NCI-H1048 (cell line): ENCODE results near the gene SSNA1.

Experiments used
- DNase-seq: peaks from one replicate; lab custom pipeline; 2025; lab: John Stamatoyannopoulos, UW

The SSNA1 gene

DNA sequence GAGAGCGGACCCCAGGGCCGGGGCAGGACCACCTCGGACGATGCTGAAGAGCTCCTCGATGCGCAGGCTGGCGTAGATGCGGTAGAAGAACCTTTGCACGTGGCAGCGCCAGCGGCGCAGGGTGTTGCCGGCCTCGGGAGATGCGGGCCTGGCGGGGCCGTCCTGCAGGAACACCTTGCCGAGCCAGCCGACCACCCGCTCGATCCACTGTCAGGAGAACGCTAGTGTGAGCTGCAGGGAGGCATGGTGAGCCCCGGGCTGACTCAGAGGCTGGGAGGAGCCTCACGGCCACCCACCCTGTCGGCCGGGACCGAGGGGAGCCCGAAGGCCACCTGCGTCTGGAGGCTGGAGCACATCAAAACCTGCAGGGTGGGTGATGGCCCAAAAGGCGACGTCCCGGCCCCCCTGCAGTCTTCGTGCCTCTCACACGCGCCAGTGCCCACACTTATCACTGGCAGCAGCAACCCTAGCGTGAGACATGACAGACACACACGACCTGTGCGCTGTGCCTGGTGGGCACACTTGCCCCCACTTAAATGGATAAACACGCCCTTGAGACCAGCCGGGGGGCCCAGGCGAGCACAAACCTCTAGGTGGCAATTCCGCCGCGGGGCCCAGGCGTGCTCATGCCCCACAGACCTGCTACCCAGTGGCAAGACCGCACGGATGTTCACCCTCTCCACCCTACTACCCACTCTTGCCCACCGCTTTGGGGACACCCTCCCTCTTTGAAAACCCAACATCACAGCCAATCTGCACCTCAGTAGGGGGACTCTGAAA, 3.4 kb upstream of the SSNA1 start:
- no peak for DNase-seq

GRCh38 chr9:137185921-137186320, 2.6 kb upstream of the SSNA1 start:
- no peak for DNase-seq

- no peak for DNase-seq
Measured at GRCh38 chr9:137186385-137186784, 2.1 kb upstream of the SSNA1 start.

- DNase-seq = no peak
Measured at GRCh38 chr9:137187386-137187785, 1.1 kb upstream of the SSNA1 start.

DNA sequence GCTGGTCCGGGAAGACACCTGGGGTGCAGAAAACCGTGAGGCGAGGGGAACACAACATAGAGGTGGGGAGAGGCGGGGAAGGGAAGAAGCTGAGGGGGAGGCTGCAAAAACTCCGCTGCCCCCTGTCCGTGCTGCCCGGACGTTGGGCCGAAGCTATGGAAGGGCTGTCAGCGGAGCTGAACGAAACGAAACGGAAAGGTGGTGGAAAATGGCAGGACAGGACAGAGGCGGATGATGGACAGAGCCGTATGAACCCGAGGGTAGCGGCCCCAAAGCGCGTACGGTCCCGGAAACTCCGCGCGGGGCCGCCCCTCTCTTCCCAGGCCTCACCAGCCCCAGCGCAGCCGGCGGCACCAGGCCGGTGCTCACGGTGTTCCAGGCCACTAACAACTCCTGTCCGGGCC, 388 bp upstream of the SSNA1 start:
- DNase-seq = no peak

DNA sequence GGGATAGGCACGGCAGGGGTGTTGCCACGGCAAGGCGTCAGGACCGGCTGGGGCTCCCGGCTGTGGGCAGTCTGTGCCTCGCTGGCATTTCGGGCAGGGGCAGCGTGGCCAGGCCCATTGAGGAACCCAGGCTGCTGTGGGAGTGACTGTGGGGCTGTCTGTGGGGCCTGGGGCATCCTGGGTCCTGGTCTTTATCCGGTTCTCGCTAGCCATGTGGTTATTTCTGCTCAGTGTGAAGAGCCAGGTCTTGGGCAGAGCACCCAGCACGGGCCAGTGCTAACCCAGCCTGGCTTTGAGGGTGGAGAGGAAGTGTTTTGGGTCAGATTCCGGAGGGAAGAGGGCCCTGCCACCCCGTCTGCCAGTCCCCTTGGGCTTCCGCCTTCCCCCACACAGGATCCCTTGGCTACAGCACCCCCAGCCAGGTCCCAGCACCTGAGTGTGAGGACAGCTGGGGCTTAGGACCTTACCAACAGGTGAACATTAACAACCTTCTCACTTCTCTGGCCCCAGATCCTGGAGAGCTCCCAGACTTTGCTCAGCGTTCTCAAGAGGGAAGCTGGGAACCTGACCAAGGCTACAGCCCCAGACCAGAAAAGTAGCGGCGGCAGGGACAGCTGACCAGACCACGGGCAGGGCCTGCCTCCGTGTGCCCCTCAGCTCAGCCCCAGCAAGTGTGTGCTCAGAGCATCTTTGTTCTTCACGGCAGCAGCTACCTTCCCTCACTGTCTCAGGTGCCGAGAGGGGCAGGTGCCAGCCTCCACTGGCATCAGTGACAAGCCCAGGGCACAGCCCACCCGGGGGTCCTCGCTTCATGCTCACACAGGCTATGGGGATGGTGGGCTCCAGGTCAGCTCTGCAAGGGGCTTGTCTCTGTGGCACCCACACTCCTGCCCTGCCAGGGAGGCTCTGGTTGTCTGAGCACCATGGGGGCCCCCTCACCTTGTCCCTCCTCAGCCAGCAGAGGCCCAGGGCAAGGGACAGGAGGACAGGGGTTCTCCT, 1.1 kb downstream of the SSNA1 start:
- DNase-seq = no peak

DNA sequence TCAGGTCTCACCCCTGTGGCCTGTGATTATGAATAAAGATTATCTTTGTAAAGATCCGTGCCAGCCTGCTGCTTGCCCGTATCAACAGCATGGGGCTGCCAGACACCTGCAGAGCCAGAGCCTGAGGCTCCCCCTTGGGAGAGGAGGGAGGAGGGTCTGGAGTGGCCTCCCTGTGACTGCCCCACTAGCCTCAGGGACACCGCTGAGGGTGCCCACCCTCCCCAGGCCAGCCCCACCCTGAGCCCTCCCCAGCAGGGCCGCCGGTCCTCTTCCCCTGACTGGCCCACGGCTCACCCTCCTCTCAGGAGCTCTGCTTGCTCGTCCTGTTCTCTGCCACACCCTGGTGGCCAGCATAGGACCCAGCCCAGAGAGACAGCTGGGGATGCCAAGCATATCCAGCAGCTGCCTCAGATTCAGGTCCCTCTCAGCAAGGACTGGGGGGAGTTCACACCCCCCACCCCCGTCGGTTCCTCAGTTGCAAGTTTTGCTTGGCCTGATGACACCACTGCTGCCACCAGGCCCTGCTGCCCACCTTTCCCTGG, 1.9 kb downstream of the SSNA1 start:
- DNase-seq = no peak

DNA sequence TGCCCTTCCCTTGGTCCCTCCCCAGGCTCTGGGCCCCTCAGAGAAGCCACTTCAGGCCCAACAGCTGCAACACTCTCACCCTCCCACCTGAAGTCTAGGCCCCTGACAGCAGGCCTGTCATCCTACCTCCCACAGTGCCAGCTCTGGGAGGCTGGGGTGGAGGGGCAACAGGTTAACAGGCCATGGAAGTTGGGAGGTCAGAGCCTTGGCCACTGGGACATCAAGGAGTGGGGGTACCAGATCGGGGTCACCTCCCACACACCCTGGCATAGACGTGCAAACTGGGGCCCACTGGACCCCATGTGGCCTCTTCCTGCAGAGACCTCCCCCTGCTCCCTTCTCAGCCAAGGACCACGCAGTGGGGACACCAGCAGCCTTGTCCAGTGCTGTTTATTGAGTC, 2.8 kb downstream of the SSNA1 start:
- no peak for DNase-seq

GRCh38 chr9:137191691-137192447, 3.4 kb downstream of the SSNA1 start:
- DNase-seq = no peak

DNA sequence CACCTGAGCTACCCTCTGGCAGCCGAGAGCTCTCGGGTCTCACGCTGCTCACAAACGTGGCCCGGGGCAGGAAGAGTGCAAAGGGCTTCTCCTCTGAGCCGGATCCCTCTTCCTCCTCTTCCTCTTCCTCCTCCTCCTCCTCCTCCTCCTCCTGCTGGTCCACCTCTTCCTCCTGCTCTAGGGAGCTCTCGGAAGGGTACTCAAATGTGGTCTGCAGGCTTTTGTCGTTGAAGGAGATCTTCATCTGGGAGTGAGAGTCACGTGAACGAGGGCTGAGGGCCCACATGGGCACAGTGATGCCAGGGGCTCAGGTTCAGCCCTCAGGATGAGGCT, 3.9 kb downstream of the SSNA1 start:
- DNase-seq = no peak

GRCh38 chr9:137192859-137193258, 4.4 kb downstream of the SSNA1 start:
- DNase-seq = no peak

- DNase-seq = no peak
Measured at GRCh38 chr9:137193771-137194170, 5.3 kb downstream of the SSNA1 start.

GRCh38 chr9:137194388-137194787, 5.9 kb downstream of the SSNA1 start:
- DNase-seq = no peak

- no peak for DNase-seq
Measured at GRCh38 chr9:137194909-137195308, 6.4 kb downstream of the SSNA1 start.

DNA sequence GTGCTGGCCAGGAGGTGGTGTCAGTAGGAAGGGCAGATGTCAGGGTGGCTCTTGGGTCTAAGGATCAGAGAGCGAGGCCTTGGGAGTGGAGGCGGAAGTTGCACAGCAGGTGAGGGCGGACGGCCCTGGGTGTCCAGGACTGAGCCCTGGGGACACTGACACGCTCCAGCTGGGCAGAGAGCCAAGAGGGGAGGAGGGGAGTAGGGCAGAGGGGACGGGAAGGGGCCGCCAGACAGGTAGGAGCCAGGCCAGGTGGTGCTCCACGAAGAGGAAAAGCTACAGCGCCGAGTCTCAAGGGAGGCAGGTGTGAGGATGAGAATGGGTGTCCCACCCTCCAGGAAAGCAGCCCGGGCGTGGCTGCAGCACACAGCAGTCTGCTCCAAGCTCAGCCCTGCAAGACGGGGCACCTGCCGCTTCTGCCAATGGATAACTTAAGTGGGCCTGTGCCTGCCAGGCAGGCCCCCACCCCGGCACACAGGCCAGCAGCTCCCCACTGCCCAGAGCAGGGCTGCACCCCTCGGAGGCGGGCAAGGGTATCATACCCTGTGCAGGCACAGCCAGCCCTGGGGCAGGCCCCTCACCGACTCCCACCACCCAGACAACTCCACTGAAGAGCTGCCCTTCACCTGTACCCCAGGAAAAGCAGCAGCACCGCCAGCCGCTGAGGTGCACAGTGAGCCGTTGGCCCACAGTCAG, 7.2 kb downstream of the SSNA1 start:
- no peak for DNase-seq

DNA sequence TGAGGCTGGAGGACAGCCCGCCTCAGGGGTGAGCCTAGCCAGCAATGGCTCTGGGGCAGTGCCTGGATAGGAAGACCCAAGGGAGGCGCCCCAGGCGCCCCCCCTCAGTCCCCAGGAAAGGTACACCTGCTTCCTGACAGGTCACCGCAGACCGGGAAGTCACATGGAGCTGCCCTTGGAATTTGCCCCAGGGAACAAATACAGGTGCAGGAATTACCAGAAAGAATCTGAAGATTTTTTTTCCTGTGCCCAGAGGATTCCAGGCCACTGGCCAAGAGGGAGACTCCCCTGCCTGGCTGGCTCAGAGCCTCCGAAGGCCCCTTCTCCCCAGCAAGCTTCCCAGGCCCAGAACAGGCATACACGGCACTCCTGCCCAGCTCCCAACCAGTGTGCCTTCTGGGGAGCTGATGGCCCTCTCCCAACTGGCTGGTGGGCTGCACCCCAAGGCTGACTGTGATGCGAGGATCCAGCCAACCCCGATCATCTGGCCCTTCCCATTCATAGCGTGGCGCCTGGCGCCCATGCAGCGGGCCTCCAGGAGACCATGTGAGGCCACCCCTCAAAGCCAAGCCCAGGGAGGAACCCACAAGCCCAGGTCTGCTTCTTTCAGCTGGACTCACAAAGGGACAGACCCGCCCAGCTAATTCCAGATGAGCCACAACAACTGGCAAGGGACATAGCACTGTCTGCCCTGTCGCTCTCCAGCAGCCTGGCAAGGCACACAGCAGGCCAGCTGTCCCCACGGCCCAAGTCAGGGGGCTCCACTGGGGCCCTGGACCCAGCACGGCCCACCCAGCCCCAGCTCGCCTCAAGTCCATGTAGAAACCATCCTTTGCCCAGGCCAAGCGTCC, 9.8 kb downstream of the SSNA1 start:
- no peak for DNase-seq

DNA sequence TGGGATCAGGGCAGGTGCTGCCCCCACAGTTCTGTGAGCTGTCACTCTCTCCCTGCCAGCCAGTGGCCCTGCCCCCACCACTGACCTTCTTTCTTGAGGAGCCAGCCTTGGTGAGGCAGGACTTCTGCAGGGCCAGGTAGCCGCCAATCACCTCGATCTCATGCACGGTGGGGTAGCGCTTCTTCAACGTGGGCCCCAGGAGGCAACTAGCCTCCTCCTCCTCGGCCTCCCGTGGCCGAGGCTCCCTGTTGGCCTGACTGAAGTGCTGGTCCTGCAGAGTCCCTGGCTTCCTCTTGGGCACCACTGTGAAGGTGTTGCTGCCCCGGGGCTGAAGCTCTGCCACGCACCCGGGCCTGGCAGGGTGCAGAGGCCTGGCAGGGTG, 10.4 kb downstream of the SSNA1 start:
- no peak for DNase-seq

DNA sequence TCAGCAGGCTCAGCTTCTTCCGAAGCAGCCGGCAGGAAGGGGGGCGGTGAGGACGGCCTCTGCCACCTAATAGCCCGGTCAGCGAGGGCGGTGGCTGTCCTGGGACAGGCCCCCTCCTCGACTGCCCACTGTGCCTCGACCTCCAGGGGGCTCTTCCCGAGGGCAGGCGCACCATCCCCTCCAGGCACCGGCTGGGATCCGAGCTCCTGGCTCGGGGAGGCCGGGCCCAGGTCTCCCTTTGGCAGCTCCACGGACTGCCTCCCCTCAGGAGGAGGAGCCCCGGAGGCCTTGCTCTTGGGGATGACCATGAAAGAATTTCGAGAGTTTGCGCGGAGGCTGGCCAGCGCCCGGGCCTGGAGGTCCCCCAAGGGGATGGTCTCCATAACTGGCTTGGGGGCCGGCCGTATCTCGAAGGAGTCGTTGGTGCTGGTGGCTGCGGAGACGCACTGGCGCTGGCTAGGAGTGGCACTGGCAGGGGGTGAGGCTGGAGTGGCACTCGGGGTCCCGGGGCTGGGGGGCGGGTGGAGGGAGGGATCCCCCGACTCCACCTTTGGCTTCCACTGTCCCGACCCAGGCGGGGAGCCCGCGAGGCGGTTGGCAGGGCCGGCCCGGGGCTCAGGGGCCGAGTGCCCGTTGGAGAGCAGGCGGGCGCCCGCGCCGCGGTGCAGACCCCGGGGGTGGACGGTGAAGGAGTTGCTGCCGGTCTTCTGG, 11.1 kb downstream of the SSNA1 start:
- DNase-seq = no peak

DNA sequence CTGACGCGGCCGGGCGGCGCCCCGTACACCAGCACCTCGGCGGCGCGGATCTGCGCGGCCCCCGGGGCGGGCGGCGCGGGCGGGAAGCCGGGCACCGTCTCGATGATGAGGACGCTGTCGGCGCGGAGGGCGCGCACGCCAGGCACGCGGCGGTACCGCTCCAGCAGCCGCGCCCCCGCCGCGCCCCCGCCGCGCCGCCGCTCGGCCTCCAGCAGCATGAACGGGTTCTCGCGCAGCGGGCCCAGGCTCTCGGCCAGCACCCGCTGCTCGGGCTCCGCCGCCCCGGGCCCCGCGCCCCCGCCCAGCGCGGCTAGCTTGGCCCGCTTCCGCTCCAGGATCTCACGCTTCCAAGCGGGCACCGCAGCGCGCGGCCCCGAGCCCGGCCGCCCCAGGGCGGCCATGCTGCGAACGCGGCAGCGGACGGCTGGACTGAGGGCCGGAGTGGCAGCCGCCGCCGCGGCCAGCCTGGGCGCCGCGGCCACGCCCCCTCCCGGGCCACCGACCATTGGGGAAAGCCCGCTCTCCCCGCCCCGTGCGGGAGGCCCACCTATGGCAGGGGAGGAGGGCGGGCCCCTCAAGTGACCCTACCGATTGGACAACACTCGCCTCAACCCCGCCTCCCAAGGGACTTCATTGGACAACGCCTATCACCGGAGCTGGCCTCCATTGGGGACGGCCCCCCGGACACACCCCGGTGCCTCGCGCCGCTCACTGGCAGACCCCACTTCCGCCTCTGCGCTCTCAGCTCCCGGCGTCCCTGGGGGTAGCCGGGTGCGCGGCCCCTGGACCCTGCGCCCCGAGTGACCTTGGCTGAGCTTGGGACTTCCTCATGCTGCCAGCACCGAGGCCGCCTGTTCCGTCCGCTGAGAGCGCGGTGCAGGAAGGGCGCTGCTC, 12.1 kb downstream of the SSNA1 start, which contains the start of gene TPRN:
Gene TPRN, minus strand, starts transcription at position 431 of the 894 bp plus-strand sequence. Its CDS starts 30 bp downstream, at position 401.
- peak; percentile 95 for DNase-seq
